DMS79 treated with DMSO at 0.1 percent for 48 hours (cell line): ENCODE data around the gene SEMA4B.
"Not testable (repeated sequence)": the region's sequence is repeated elsewhere in the genome, so short reads cannot be mapped to it uniquely, and the experiment has no call there.

Experiments
- DNase-seq: peaks from one replicate; lab custom pipeline; 2025; lab: John Stamatoyannopoulos, UW

Gene SEMA4B

DNA sequence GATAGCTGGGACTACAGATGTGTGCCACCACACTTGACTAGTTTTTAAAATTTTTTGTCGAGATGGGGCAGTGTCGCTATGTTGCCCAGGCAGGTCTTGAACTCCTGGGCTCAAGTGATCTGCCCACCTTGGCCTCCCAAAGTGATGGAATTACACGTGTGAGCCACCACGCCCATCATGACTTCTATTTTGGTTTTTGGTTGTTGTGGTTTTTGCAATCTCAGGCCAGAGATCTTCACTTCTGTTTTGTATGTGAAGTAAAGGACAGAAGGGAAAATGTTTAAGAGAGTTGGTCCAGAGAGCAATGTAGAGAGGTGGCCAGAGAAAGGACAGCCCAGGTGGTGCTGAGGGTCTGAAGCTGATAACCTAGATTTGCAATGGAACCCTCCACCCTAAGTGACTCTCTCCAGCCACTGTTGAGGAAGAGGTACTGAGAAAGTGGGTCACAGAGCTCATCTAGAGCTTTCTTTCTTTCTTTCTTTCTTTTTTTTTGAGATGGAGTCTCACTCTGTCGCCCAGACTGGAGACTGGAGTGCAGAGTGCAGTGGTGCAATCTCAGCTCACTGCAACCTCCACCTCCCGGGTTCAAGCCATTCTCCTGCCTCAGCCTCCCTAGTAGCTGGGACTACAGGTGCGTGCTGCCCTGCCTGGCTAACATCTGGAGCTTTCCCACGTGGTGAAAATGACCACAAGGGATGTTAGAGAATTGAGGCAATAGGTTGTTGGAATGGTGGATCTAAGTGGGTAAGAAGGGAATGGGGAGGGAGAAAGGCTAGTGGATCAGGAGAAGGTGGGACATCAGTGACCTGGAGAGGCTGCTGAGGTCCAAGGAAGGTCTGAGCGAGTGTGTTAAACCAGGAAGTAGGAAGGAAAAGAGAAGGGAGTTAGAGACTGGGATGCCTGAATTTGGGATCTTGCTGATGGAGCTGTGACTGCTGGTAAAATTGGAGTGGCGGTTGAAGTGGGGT, 22.4 kb upstream of the SEMA4B start:
- no peak for DNase-seq

DNA sequence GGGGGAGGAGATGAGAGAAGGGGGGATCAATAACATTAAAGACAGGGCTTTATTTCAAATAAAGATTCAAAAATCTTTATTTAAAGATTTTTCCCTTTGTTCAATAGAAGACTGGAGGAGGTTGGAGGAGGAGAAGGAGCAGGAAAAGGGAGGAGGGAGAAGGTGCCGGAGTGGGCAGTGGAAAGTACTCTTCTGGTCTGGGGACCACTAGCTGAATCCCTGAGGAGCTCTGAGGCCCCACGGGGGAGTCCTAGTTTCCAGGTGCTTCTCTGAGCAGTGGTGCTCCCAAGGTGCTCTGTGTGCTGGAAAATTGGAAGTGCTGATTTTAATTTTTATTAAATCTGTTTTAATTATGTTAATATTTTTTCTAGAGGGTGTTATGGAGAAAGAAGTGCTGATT, 19.4 kb upstream of the SEMA4B start:
- no peak for DNase-seq

GRCh38 chr15:90184119-90184785, 16.9 kb upstream of the SEMA4B start:
- DNase-seq: peak; percentile 30

DNA sequence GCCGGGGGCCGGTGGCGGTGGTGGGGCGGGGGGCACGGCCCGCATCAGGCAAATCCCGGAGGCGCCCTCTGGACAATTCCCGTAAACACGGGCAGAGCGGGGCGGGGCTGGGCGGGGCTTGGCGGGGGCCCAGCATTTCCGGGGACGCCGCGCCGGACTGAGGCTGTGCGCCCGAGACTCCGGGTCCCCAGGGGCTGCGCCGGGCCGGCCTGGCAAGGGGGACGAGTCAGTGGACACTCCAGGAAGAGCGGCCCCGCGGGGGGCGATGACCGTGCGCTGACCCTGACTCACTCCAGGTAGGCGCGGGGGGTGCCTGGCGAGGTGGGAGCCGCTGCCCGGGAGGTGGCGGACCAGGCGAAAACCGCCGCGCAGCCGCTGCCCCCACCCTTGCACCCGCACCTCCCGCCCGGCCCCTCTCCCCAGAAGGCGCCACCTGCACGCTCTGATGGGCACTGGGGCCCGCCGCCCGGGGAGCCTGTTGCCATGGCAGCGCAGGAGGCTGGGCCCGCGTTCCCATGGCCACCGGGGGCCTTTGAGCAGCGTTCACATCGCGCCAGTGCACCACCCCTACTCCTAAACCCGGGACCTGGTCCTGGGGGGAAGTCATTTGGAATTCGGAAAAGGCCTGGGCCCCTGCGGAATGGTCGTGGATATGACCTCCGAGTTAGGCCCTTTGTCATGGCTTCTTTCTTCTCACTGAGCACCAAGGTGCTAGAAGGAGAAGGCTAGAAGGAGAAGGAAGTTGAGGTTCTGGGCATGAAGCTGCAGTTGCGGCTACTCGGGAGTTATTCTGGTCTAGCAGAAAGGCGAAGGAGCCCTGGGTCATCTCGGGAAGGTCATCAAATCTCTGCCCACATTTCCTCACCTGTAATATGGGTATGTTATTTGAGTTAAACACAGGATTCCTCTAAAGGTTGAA, 16.1 kb upstream of the SEMA4B start:
- DNase-seq: peak; percentile 48

GRCh38 chr15:90187257-90187868, 13.8 kb upstream of the SEMA4B start:
- no peak for DNase-seq

- not testable (repeated sequence) for DNase-seq
Measured at GRCh38 chr15:90188065-90188464, 13.1 kb upstream of the SEMA4B start.

GRCh38 chr15:90188914-90189748, 12.0 kb upstream of the SEMA4B start:
- no peak for DNase-seq

- DNase-seq: no peak
Measured at GRCh38 chr15:90189781-90190467, 11.2 kb upstream of the SEMA4B start.

DNA sequence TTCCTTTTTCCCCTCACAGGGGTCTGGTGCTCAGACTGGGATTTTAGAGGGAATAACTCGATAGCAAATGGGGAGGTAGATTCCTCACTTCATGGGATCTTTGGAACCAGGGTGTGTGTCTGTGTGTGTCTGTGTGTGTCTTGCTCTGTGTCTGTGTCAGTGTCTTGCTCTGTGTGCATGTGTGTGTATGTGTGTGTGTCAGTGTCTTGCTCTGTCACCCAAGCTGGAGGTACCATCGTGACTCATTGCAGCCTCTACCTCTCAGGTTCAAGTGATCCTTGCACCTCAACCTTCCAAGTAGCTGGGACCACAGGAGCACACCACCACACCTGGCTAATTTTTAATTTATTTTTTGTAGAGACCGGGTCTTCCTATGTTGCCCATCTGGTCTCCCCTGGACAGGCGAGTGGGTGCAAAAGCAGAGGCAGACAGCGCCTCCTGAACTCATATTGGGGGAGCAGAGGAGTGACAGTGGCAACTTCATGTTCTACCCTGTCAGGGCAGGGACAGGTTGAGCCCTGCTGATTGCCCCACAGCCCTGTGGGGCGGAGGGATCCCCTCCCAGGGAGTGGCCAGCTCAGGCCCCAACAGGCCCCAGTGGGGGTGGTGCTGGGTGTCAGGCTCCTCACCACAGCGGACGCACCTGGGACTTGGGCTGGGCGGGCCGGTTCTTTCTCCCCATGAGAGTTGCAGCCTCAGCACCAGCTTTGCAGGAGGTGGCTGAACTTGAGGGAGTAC, 10.4 kb upstream of the SEMA4B start:
- DNase-seq: no peak

DNA sequence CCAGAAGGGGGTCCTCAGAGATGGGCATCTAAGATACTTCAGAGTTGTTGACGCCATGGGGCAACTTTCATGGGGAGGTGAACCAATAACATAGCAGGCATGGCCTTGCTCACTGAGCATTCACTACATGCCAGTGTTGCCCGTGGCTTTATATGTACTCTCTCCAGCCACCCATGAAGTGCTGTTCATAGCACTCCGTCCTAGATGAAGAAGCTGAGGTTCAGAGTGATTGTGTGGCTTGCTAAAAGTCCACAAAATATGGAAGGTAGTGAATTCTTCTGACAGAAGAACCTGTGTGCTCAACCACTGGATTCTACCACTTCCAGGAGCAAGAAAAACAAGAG, 9.8 kb upstream of the SEMA4B start:
- no peak for DNase-seq

GRCh38 chr15:90191794-90192509, 9.2 kb upstream of the SEMA4B start:
- peak; percentile 81 for DNase-seq

DNA sequence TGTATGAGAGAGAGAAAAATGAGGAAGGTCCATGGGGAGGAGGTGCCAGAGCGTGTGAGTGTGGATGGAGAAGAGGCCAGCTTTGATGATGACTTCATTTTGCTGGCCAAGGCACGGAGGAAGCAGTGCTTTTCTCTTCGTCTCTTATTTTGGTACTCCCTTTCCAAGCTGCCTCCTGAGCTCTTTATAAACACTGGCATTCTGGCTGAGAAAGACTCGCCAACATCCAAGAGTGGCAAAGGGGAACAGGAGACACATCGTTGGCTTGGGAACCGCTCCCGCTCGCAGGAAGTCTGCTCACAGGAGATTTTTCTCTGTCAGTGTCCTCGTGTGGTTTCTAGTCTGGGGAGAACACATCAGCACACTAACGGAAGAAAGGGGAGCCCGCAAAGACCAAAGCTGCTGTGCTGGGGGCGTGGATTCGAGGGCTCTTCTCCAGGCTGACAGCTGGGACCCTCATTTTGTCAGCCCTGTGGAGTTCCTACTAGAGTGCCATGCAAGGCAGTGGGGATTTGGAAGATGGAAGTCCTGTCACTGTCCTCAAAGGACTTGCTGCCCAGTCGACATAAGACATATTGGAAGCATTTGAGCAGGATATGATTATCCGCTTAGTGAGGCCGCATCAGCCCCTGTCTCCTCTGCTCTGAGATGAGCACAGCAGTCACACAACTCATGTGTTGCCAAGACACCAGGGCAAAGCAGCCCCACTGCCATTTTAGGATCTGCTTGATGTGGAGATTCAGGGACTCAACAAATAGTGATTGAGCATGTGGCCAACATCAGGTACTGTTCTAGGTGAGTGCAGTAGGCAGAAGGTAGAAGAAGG, 8.0 kb upstream of the SEMA4B start:
- no peak for DNase-seq

DNA sequence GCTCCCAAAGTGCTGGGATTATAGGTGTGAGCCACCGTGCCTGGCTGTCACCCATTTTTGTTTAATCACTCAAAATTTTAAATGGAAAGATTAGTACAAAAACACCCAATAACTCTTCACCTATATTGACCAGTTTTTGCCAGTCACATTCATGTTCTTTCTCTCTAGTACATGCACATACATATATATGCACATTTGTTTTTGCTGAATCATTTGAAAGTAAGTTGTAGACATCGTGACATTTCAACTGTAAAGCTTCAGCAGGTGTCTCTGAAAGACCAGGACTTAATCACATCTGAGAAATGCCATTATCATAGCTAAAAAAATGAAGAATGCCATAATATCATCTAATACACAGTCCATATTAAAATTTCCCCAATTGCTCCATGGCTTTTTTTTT, 6.5 kb upstream of the SEMA4B start:
- no peak for DNase-seq

DNA sequence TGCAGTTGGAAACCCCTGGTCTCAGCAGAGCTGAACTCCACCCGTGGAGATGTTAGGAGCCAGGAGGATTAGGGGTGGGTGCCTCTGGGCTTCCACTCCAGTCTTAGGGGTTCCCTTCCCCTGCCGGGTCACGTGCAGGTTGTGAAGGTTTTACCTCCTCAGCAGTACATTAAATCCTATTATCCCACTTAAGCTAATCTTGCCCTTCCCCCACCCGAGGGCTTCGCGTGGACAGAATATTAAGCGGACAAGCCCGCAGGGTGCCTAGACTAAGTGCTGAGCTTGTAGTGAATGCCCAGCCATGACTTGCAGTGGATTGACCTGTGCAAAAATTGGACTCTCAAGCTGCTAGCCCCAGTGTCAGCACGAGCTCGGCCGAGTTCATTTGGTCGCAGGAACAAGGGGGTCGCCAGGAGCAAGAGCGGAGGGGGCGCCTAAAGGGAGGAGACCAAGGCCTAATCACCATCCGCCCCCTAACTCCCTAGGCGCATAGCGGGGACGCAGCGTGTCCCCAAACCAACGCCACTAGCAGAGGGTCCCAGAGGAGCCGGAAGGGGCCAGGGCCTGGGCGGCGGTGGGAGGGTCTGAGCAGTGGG, 498 bp upstream of the SEMA4B start:
- no peak for DNase-seq

DNA sequence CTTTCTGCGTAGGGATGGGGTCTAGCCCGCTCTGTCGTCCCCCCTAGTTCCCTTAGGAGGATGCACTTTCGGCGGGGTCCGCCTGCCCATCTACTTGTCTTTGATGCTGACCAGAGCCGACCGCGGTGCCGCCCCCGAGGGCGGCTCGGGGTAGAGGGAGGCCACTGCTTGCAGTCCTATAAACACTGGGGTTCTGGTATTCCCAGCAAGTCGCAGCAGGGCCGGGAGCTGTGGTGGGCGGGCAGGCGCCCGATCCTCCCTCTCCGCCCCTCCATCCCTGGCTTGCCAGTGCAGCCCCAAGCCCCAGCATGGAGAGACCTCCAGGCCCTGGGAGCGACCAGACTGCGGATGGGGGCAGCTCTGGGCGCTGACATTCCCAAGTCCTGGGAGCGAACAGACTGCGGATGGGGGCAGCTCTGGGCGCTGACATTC, 830 bp downstream of the SEMA4B start:
- no peak for DNase-seq

DNA sequence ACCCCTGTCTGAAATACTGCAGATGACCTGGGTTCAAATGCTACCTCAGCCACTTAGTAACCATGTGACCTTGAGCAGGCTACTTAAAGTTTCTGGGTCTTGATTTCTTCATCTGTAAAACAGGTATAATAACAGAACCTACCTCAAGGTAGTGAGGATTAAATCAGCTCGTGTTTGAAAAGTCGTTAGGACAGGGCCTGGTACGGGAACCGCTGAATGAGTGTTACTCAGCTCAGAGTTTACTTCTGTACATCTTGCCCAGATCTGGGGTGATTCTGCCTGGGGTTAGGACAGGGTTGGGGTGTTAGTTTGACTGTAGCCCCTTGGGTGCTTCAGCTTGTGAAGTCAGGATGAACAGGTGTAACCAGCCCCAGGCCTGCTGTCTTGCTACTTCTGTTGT, 1.8 kb downstream of the SEMA4B start:
- no peak for DNase-seq

GRCh38 chr15:90203473-90203872, 2.3 kb downstream of the SEMA4B start:
- DNase-seq: no peak

- peak; percentile 32 for DNase-seq
Measured at GRCh38 chr15:90203922-90204321, 2.8 kb downstream of the SEMA4B start.
